SK-N-MC (cell line): ENCODE results near the gene TBC1D1.

ENCODE experiments used
- EZH2 ChIP-seq: fragments of 200-600 bp; sonication (generic); IDR thresholded peaks from one replicate; pipeline ENCODE4 v1.6.1; 2017; ENCODE audit warnings: antibody characterized with exemption
- FOXP2 ChIP-seq: optimal IDR thresholded peaks from 2 replicates; pipeline ENCODE3; 2011; ENCODE audit warnings: mild to moderate bottlenecking, moderate library complexity; ENCODE audit not compliant: insufficient read depth; ENCODE audit errors: extremely low read length, control extremely low read depth
- POLR2AphosphoS5 ChIP-seq: IDR thresholded peaks from 2 replicates; pipeline ENCODE4 v1.6.1; 2012; ENCODE audit warnings: mild to moderate bottlenecking, low read depth, low read length, borderline replicate concordance

- TF ChIP-seq POLR2AphosphoS5 (no peak), EZH2 (no peak), FOXP2 (no peak)
Observed at GRCh38 chr4:37999965-38000364, 109.1 kb downstream of the TBC1D1 start.
